GM21529 (cell line): ENCODE results near the gene PRDM11.

Source experiments
- ATAC-seq: cut with Tn5 transposase; IDR thresholded peaks from one replicate; pipeline ENCODE4 v1.9.1; 2021; ENCODE audit not compliant: unreplicated experiment

PRDM11 gene

DNA sequence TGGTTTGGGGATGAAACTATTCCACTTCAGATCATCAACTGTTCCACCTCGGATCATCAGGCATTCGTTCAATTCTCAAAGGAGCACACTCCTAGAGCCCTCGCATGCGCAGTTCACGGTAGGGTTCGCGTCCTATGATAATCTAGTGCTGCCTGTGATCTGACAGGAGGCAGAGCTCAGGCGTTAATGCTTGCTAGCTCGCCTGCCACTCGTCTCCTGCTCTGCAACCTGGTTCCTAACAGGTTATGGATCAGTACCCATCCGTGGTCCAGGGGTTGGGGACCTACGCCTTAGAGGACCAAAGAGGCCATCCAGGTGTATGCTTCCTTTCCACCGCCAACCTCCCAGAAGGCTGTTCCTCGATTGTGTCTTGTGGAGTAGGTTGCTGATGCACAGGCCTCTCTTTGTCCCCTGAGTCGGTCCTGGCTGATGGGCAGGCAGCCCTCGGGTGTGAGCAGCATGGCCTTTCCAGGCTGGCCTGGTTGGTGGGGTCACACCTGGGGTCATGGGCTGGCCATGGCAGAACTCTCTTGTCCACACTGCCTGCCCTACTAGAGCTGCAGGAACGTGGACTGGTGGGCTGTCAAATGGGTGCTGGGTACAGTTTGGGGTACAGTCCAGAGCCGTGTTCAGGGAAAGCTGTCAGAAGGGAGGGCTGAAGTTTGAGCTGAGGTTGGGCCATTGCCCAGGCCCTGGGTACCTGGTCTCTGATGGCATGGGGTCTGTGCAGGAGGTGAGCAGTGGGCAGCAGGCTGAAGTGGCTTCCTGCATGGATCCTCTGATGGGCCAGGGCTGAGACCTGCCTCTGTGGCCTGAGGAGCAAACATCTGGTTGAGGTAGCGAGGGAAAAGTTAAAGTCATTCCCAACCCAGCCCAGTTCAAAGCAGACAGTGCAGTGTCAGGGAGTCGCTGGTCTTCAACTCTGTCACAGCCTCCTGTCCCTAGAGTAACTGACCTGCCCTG is 11.1 kb downstream of the PRDM11 start:
- no peak for ATAC-seq

DNA sequence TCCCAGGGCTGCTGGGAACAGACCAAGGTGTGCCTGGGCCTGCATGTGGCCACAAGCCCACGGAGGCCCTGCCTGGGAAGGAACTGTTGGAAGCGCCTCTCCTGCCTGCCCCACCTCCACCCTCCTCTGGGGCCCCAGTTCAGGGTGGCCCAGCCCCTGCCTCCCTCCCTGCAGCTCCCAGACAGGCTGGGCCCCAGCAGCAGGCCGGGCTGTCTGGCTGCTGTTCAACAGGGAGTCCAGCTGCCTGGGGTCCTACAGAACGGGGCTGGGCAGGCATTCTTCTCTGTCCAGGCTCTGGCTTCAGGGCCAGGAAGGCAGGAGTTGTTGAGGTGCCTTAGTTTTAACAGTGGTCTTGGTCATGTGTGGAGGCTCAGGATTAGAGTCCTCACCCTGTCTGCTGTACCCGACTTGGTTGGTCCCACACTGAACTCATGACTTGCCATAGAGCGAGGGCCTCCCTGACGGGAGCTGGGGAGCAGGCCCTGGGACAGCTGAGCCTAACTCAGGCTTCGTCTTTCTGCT is 11.8 kb downstream of the PRDM11 start:
- no peak for ATAC-seq

DNA sequence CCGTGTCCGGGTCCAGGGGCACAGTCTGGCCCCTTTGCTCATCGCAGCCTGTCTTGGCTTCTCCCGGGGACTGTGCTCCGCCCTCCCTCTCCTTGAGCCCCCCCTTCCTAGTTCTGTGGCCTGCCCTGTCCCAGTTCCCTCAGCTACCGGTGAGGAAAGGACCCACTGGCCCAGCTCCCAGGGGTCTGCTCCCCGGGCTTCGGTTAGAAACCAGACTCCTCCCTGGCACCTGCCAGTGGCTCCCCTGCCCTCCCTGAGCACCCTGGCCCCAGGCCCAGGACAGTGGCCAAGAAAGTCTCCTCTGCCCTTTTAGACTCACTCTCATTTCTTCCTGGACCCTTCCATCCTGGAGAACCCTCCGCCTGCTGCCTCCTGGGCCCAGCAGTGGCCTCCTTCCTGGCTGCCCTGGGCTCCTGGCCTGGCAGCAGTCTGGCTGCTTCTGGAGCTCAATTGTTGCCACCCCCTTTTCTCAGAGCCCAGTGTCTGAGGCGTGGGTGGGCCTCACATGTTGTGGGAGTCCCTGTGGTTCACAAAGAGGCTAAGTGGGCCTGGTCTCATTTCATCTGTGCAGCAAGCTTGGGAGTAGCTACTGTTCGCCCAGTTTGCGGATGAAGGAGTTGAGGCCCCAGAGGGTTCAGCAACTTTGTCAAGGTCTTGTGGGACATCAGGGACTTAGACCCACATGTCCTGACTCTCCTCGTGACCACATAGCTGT is 12.6 kb downstream of the PRDM11 start:
- ATAC-seq = no peak

GRCh38 chr11:45159781-45160365 is 13.4 kb downstream of the PRDM11 start:
- no peak for ATAC-seq

- ATAC-seq = no peak
These were observed 15.0 kb downstream of the PRDM11 start for GRCh38 chr11:45161252-45162063.

- ATAC-seq = no peak
These were observed 15.6 kb downstream of the PRDM11 start for GRCh38 chr11:45162064-45162375.

DNA sequence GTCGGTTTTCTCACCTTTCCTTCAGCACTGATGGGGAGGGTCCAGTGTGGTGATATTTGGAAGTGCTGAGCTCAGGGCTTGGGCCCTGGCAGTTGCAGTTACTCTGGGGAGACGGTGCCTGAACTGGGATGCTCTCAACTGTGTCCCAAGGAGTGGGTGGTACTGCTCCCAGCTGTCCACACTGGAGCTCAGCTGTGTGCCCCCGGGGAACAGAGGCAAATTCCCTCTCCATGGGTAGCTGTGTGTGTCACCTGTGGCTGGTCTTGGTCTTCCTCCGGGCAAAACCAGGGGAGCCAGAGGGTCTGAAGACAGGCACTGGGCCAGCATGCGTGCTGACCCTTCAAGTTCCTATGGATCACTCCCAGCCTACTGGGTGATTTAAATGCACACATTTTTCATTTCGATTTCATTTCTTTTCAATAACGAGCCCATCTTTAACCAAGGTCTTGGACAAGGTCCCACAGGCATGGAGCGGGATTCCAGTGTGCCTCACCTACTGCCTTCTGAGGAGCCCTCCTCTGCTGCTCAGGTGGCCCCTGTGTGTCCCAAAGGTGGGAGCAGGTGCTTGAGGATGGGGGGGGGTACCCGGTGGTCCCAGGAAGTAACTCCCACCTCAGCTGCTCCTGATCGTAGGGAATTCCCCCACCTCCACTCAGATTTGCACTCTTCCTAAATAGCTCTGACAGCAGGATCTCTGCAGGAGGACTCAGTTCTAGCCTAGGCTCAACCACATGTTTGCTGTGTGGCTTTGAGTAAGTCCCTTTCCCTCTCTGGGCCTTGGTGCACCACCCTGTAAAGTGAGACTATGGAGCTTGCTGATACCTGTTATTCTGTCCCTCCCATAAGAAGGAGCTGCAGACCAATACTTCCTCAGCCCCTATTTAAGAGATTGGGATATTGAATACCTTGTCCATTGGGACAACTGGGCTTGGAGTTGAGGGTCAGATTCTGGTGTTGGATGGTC is 16.8 kb downstream of the PRDM11 start:
- no peak for ATAC-seq

DNA sequence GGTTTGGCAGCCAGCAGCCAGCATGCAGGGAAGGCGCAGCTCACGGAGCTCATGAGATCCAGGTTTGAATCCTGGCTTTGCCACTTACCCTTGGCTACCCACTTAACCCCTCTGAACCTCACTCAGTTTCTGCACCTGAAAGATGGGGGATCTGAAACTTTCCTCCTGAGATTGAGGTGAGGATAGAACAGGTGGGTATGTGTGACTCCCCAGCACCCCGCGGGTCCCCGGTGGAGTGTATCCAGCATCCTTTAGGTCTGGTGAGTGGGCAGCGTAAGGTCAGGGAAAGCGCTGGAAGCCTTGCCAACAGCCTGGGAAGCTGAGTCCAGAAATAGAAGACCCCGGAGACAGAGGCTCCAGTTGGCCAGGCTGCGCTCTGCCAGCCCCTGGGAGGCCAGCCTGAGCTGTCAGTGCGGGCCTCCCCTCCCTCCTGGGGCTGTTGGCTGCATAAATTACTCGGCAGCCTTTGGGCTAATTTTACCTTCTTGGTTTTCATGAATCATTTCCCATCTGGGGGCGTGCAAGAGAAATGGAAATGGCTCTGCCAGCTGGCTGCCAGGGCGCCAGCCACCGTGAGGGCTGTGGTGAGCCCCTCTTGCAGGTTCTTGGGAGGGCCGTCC is 17.6 kb downstream of the PRDM11 start:
- no peak for ATAC-seq

- ATAC-seq = no peak
These were observed 18.9 kb downstream of the PRDM11 start for GRCh38 chr11:45165386-45165785.

DNA sequence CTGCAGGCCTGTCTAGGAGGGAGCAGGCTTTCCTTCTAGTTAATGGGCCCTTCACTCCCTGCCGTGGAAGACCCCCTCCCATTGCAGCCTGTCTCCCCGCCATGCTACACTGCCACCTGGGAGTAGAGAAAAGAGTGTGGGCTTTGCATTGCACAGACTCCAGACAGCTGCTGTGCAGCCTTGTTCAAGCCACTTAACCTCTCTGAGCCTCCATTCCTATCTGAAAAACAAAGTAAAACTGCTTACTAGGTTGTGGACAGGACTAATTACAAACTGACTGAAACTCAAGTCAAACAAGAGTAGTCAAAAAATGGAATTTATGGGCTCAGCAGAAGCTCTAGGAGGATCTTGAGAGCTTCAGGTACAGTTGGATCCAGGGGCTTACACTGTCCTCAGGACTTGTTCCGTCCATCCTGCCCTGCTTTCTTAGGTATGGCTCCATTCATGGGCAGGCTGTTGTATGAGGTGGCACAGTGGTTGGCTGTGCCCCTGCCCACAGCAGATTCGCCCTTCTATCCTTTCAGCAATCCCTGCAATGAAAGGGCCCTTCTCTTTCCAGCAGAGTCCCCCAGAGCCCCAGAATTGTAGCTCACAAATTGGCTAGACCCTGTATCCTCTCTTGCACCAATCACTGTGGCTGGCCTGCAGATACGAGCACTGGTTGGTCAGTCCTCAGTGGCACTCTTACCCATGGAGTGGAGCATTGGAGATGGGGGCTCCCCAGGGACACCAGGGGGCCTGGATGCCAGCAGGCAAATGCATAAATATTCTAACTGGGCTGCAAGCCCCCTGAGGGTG is 19.6 kb downstream of the PRDM11 start:
- ATAC-seq = no peak

- ATAC-seq = no peak
These were observed 20.1 kb downstream of the PRDM11 start for GRCh38 chr11:45166604-45166897.

GRCh38 chr11:45167283-45167682 is 20.8 kb downstream of the PRDM11 start:
- ATAC-seq = no peak

DNA sequence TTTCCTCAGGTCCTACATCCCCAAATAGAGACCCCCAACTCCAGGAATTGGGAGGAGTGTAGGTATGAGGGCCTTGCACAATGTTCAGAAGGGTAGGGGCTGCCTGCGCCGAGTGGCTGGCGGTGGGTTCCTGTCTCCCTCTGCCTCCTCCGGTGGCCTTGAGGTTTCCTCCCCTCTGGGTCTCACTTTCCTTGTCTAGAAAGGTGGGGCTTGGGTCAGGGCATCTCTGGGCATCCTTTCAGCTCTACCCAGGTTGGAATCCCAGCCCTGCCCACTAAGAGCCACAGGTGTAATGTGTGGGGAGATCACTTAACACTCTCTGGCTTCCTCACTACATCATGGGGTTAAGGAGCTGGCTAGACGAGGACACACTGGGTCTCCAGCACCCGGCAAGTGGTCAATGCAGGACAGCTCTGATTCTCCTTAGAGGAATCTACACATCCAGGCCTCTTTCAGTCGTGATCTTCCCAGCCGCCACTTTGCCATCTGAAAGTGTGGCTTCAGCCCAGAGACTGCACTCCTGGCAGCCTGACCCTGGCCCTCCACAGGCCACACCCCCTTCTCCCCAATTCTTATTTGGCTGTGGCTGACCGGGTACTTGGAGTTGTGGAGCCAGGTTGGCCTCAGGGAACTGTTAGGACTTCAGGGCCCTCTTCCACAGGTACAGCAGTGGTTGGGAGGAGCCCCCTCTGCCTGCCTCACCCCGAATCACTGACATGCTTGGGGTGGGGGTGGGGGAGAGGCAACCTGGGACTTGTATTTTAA is 22.1 kb downstream of the PRDM11 start:
- no peak for ATAC-seq

DNA sequence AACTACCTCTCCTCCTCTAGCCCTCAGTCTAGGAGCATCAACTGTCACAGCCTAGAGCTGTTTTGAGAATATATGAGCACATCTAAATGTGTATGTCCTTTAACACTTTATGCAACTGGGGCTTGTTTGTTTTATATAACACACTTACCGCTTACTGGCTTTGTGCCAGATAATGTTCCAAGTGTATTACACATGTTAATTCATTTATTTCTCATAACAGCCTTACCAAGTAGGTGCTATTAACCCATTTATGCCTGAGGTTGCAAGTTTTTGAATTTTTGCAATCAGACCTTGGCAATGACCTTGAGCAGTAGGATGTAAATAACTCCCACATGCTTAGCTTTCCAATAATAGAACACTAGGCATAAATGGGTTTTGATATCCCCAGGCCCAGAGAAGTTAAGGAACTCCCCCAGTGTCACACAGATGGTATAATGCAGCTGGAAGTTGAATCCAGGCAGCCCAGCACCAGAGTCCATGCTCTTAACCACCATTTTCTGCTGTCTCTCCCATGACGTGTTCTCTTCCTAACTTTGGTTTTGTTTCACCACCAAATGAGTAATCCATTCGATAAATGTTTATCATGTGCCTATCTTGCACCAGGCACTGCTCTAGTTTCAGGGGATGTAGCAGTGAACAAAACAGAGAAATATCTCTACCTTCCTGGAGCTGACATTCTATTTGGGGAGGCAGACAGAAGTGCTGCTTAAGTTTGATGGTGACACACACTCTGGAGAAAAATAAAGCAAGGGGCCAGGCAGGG is 23.1 kb downstream of the PRDM11 start:
- ATAC-seq = no peak

DNA sequence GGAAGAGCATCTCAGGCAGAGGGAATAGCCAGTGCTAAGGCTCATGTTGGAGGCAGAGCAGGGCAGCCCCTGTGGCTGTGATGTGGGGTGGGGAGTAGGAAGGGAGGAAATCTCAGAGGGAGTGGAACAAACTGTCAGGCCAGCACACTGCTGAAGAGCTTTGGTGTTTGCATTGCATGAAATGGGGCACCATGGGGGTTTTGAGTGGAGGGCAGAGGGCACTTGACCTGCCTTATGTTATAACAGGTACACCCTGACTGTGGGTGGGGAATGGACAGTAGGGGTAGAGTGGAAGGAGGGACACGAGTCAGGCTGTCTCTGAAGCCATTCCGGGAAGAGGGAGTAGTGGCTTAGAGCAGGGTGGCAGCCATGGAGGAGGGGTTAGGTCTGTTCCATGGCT is 24.0 kb downstream of the PRDM11 start:
- ATAC-seq = no peak

GRCh38 chr11:45171550-45171949 is 25.1 kb downstream of the PRDM11 start:
- ATAC-seq = no peak

DNA sequence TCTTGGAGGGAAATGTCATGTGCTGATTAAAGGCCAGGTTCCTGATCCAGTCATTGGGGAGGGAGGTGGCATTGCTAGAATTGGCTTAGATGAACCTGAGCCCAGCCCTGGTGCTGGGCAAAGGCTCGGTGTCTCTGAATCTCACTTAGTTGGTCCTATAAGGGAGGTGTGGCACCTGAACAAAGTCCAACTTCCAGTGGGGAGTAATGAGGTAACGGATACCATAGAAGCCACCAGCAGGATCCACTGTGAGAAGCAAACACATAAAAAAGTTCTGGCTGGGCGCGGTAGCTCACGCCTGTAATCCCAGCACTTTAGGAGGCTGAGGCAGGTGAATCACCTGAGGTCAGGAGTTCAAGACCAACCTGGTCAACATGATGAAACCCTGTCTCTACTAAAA is 26.6 kb downstream of the PRDM11 start:
- ATAC-seq = no peak
